HepG2 (cell line): Measurements from ENCODE around the gene SNX9. TPM values are rescaled to one million over a fixed set of nuclear protein-coding genes. Genes with fewer than 3 reads are reported as not detected.

Source experiments
- ATF1 ChIP-seq: IDR thresholded peaks from 2 replicates; pipeline ENCODE4 v1.6.1; 2016; ENCODE audit warnings: mild to moderate bottlenecking, control low read depth
- CAMTA2 ChIP-seq: sonication (generic); formaldehyde crosslinking; IDR thresholded peaks from 2 replicates; pipeline ENCODE4 v1.4.0; 2020; ENCODE audit warnings: mild to moderate bottlenecking, missing genetic modification reagents, borderline replicate concordance
- GTF2F1 ChIP-seq: fragments of 150-350 bp; IDR thresholded peaks from 2 replicates; pipeline ENCODE4 v1.6.1; 2014; ENCODE audit warnings: low read length
- KDM4B ChIP-seq: sonication (generic); formaldehyde crosslinking; IDR thresholded peaks from 2 replicates; pipeline ENCODE4 v1.4.0; 2020; ENCODE audit warnings: missing genetic modification reagents
- LRRFIP1 ChIP-seq: sonication (generic); formaldehyde crosslinking; conservative IDR thresholded peaks from 2 replicates; pipeline ENCODE4 v1.4.0; 2020; ENCODE audit warnings: missing genetic modification reagents
- UBTF ChIP-seq: sonication (generic); formaldehyde crosslinking; IDR thresholded peaks from 2 replicates; pipeline ENCODE4 v1.4.0; 2020; ENCODE audit warnings: mild to moderate bottlenecking, missing genetic modification reagents
- ZBTB33 ChIP-seq: sonication (generic); formaldehyde crosslinking; IDR thresholded peaks from 2 replicates; pipeline ENCODE4 v1.4.0; 2020; ENCODE audit warnings: missing genetic modification reagents
- ZBTB49 ChIP-seq: sonication (generic); formaldehyde crosslinking; IDR thresholded peaks from 2 replicates; pipeline ENCODE4 v1.4.0; 2020; ENCODE audit warnings: missing genetic modification reagents, borderline replicate concordance
- ZNF546 ChIP-seq: sonication (generic); formaldehyde crosslinking; conservative IDR thresholded peaks from 2 replicates; pipeline ENCODE4 v1.8.1; 2023; ENCODE audit warnings: mild to moderate bottlenecking, missing genetic modification reagents
- ZNF639 ChIP-seq: conservative IDR thresholded peaks from 2 replicates; pipeline ENCODE4 v1.6.1; 2018; ENCODE audit warnings: missing genetic modification reagents
- ZNF660 ChIP-seq: sonication (generic); formaldehyde crosslinking; IDR thresholded peaks from 2 replicates; pipeline ENCODE4 v1.5.1; 2020; ENCODE audit warnings: mild to moderate bottlenecking, low read depth, missing genetic modification reagents, borderline replicate concordance
- ZNF775 ChIP-seq: sonication (generic); formaldehyde crosslinking; IDR thresholded peaks from 2 replicates; pipeline ENCODE4 v1.4.0; 2020; ENCODE audit warnings: missing genetic modification reagents, mild to moderate bottlenecking, moderate library complexity, borderline replicate concordance
- polyA plus RNA-seq, 8 experiments: library from polyadenylated mRNA; depleted of rRNA in 3 of 8; stranded (reverse) in 7 of 8; unstranded in 1 of 8; fragments of >200 nt; fragmentation: Illumina TruSeq in 4 of 8; extraction: Trizol in 4 of 8; gene quantifications; 2 replicates each; pipeline versions ENCODE4 v1.2.1 to v1.2.3, GENCODE V29; 2011 to 2016; ENCODE audit warnings: low read depth in 4 of 8, missing spikeins in 1 of 8, mixed read lengths in 1 of 8; ENCODE audit not compliant: insufficient read depth in 1 of 8
- total RNA-seq, 5 experiments: library from RNA; depleted of rRNA; stranded (reverse); fragments of >200 nt; fragmentation: Illumina TruSeq; extraction: Trizol; gene quantifications; 2 replicates each; pipeline ENCODE4 v1.2.3, GENCODE V29; 2016; ENCODE audit warnings: low read depth in 1 of 5
- TF ChIP-seq, protein P1 (sequence below): sonication (generic); formaldehyde crosslinking; IDR thresholded peaks from 2 replicates; pipeline ENCODE4 v1.8.1; 2023; ENCODE audit warnings: mild to moderate bottlenecking, inconsistent platforms, moderate library complexity, missing genetic modification reagents, borderline replicate concordance

The SNX9 gene
- total and polyA plus RNA-seq, 2 of the 13 experiments (the other 11 are each of a cell fraction or from before 2014, with no cell fraction given) = 21.9 to 36.0 TPM

GRCh38 chr6:157989541-157990289 lies 166.7 kb downstream of the SNX9 start (continued):
- TF ChIP-seq ZNF639 (CRISPR knock-in tag) (no peak), ZNF546 (CRISPR knock-in tag) (no peak), KDM4B (CRISPR knock-in tag) (no peak), ZNF775 (CRISPR knock-in tag) (no peak), ZBTB49 (CRISPR knock-in tag) (no peak), GTF2F1 (no peak), LRRFIP1 (CRISPR knock-in tag) (no peak), ATF1 (CRISPR knock-in tag) (no peak), UBTF (peak; percentile 20; the same call in 1 of the 2 replicates), ZBTB33 (CRISPR knock-in tag) (peak; percentile 98), ZNF660 (no peak), CAMTA2 (CRISPR knock-in tag) (no peak)
- TF ChIP-seq, protein P1, sequence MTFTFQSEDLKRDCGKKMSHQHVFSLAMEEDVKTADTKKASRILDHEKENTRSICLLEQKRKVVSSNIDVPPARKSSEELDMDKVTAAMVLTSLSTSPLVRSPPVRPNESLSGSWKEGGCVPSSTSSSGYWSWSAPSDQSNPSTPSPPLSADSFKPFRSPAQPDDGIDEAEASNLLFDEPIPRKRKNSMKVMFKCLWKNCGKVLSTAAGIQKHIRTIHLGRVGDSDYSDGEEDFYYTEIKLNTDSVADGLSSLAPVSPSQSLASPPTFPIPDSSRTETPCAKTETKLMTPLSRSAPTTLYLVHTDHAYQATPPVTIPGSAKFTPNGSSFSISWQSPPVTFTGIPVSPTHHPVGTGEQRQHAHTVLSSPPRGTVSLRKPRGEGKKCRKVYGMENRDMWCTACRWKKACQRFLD (CRISPR knock-in tag) = no peak
